Hepatocyte (in vitro differentiated cells): ENCODE data around the gene GOLGA7B.

Experiments
- EZH2 ChIP-seq: fragments of 200-600 bp; sonication (generic); IDR thresholded peaks from 2 replicates; pipeline ENCODE4 v1.6.1; 2016; ENCODE audit warnings: antibody characterized with exemption, mild to moderate bottlenecking, borderline replicate concordance
- EZH2phosphoT487 ChIP-seq: fragments of 200-600 bp; sonication (generic); IDR thresholded peaks from one replicate; pipeline ENCODE4 v1.6.1; 2018; ENCODE audit warnings: antibody characterized with exemption, mild to moderate bottlenecking, low read depth, moderate library complexity; ENCODE audit not compliant: unreplicated experiment, severe bottlenecking
- TF ChIP-seq, protein P1 (sequence below): fragments of 200-600 bp; sonication (generic); IDR thresholded peaks from 2 replicates; pipeline ENCODE4 v1.5.1; 2016; ENCODE audit warnings: antibody characterized with exemption, mild to moderate bottlenecking; ENCODE audit not compliant: poor library complexity

- TF ChIP-seq, protein P1, sequence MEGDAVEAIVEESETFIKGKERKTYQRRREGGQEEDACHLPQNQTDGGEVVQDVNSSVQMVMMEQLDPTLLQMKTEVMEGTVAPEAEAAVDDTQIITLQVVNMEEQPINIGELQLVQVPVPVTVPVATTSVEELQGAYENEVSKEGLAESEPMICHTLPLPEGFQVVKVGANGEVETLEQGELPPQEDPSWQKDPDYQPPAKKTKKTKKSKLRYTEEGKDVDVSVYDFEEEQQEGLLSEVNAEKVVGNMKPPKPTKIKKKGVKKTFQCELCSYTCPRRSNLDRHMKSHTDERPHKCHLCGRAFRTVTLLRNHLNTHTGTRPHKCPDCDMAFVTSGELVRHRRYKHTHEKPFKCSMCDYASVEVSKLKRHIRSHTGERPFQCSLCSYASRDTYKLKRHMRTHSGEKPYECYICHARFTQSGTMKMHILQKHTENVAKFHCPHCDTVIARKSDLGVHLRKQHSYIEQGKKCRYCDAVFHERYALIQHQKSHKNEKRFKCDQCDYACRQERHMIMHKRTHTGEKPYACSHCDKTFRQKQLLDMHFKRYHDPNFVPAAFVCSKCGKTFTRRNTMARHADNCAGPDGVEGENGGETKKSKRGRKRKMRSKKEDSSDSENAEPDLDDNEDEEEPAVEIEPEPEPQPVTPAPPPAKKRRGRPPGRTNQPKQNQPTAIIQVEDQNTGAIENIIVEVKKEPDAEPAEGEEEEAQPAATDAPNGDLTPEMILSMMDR = no peak
- TF ChIP-seq EZH2 = no peak
- TF ChIP-seq EZH2phosphoT487 = no peak
These were observed 28.2 kb upstream of the GOLGA7B start for GRCh38 chr10:97821308-97822038.
